ENCODE measurements around the gene DNAJB14.

- TF ChIP-seq, protein P1, sequence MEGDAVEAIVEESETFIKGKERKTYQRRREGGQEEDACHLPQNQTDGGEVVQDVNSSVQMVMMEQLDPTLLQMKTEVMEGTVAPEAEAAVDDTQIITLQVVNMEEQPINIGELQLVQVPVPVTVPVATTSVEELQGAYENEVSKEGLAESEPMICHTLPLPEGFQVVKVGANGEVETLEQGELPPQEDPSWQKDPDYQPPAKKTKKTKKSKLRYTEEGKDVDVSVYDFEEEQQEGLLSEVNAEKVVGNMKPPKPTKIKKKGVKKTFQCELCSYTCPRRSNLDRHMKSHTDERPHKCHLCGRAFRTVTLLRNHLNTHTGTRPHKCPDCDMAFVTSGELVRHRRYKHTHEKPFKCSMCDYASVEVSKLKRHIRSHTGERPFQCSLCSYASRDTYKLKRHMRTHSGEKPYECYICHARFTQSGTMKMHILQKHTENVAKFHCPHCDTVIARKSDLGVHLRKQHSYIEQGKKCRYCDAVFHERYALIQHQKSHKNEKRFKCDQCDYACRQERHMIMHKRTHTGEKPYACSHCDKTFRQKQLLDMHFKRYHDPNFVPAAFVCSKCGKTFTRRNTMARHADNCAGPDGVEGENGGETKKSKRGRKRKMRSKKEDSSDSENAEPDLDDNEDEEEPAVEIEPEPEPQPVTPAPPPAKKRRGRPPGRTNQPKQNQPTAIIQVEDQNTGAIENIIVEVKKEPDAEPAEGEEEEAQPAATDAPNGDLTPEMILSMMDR (IDR thresholded peaks at IDR 0.05; ENCODE audit: borderline replicate concordance, extremely low read depth, low read length, poor library complexity, severe bottlenecking): no peak
- TF ChIP-seq EZH2 (IDR thresholded peaks at IDR 0.05; ENCODE audit: borderline replicate concordance, low read depth, low read length, severe bottlenecking): no peak
These were observed 33.5 kb upstream of the DNAJB14 start for GRCh38 chr4:99979872-99980271.
